H1 (cell line): ENCODE data around the gene GTF2IRD1.

Experiments used
- BRCA1 ChIP-seq: IDR thresholded peaks from 2 replicates; pipeline ENCODE4 v1.6.1; 2012; ENCODE audit warnings: low read depth, low read length, improper control_type of control experiment
- CHD1 ChIP-seq: IDR thresholded peaks from 2 replicates; pipeline ENCODE4 v1.6.1; 2012; ENCODE audit warnings: low read depth, low read length, improper control_type of control experiment
- CTCF ChIP-seq, 3 experiments: IDR thresholded peaks; 1 replicate in 2 of 3; 2 replicates in 1 of 3; pipeline versions ENCODE4 v1.5.1 to v1.6.1; 2011; ENCODE audit warnings: low read length in 3 of 3, mild to moderate bottlenecking in 3 of 3, inconsistent platforms in 2 of 3, low read depth in 1 of 3, moderate library complexity in 1 of 3; ENCODE audit not compliant: insufficient read depth in 1 of 3; ENCODE audit errors: control extremely low read depth in 1 of 3
- EGR1 ChIP-seq: IDR thresholded peaks from 2 replicates; pipeline ENCODE4 v1.6.1; 2011; ENCODE audit warnings: low read depth, low read length, borderline replicate concordance
- GABPA ChIP-seq: IDR thresholded peaks from 2 replicates; pipeline ENCODE4 v1.6.1; 2011; ENCODE audit warnings: mild to moderate bottlenecking, low read length, moderate library complexity, borderline replicate concordance; ENCODE audit not compliant: insufficient read depth
- HDAC2 ChIP-seq, 2 experiments: fragments of 300-600 bp in 1 of 2; sonication (generic) in 1 of 2; IDR thresholded peaks; 2 replicates each; pipeline ENCODE4 v1.6.1; 2011 to 2012; ENCODE audit warnings: low read depth in 2 of 2, low read length in 2 of 2, mild to moderate bottlenecking in 2 of 2, moderate library complexity in 2 of 2, borderline replicate concordance in 1 of 2, inconsistent platforms in 1 of 2
- MAFK ChIP-seq: IDR thresholded peaks from 2 replicates; pipeline ENCODE4 v1.6.1; 2012; ENCODE audit warnings: low read depth, mild to moderate bottlenecking, improper control_type of control experiment, low read length
- POLR2A ChIP-seq, 2 experiments: IDR thresholded peaks; 1 replicate in 1 of 2; 2 replicates in 1 of 2; pipeline ENCODE4 v1.6.1; 2011; ENCODE audit warnings: low read depth in 2 of 2, low read length in 2 of 2, mild to moderate bottlenecking in 2 of 2; ENCODE audit errors: control extremely low read depth in 1 of 2
- RFX5 ChIP-seq: IDR thresholded peaks from 2 replicates; pipeline ENCODE4 v1.6.1; 2011; ENCODE audit warnings: low read depth, low read length, improper control_type of control experiment, borderline replicate concordance
- RNF2 ChIP-seq: fragments of 200-900, 300-1000 bp; sonication (generic); IDR thresholded peaks from 2 replicates; pipeline ENCODE4 v1.7.1; 2016; ENCODE audit warnings: borderline replicate concordance, low read depth, mild to moderate bottlenecking, antibody characterized with exemption, low read length; ENCODE audit not compliant: poor library complexity, severe bottlenecking; ENCODE audit errors: missing control alignments
- SIN3A ChIP-seq, 2 experiments: IDR thresholded peaks in 1 of 2; conservative IDR thresholded peaks in 1 of 2; 2 replicates each; pipeline ENCODE4 v1.6.1; 2011 to 2012; ENCODE audit warnings: low read length in 2 of 2, improper control_type of control experiment in 1 of 2, low read depth in 1 of 2, mild to moderate bottlenecking in 1 of 2
- TAF7 ChIP-seq: optimal IDR thresholded peaks from 2 replicates; pipeline ENCODE3; 2011; ENCODE audit warnings: low read depth, mild to moderate bottlenecking, inconsistent platforms, low read length, moderate library complexity, borderline replicate concordance
- TCF12 ChIP-seq: IDR thresholded peaks from 2 replicates; pipeline ENCODE4 v1.6.1; 2011; ENCODE audit warnings: low read depth, mild to moderate bottlenecking, low read length
- USF2 ChIP-seq: IDR thresholded peaks from 2 replicates; pipeline ENCODE4 v1.6.1; 2011; ENCODE audit warnings: low read length, improper control_type of control experiment

GRCh38 chr7:74470504-74470903, 16.8 kb downstream of the GTF2IRD1 start:
- TF ChIP-seq CTCF (IDR thresholded peaks at IDR 0.05; ENCODE audit: control extremely low read depth in 1 of 3, insufficient read depth in 1 of 3, low read depth in 1 of 3, low read length in 3 of 3) (no peak), RFX5 (no peak), HDAC2 (IDR thresholded peaks at IDR 0.05; ENCODE audit: borderline replicate concordance in 1 of 2, low read depth in 2 of 2, low read length in 2 of 2) (no peak), BRCA1 (no peak), POLR2A (IDR thresholded peaks at IDR 0.05; ENCODE audit: control extremely low read depth in 1 of 2, low read depth in 2 of 2, low read length in 2 of 2) (no peak), TCF12 (no peak), USF2 (no peak), RNF2 (no peak), EGR1 (no peak), CHD1 (no peak), TAF7 (no peak), MAFK (no peak), SIN3A (conservative IDR thresholded peaks at IDR 0.05 in 1 of 2, IDR thresholded peaks at IDR 0.05 in 1 of 2; ENCODE audit: low read depth in 1 of 2, low read length in 2 of 2) (no peak), GABPA (no peak)
